SU-DHL-6 (cell line): Measurements from ENCODE around the gene GGNBP2.

Source experiments
- H2AFZ ChIP-seq: fragments of 200-600 bp; sonication (generic); 2 replicates; pipeline ENCODE4 v1.6.1; 2014; ENCODE audit warnings: low read depth, mild to moderate bottlenecking, moderate library complexity, mixed read lengths, antibody characterized with exemption, low read length; ENCODE audit not compliant: severe bottlenecking
- H3F3A ChIP-seq: fragments of 200-600 bp; shearing (Covaris generic); 2 replicates; pipeline ENCODE4 v1.6.0; 2016; ENCODE audit warnings: antibody characterized with exemption, mild to moderate bottlenecking; ENCODE audit not compliant: insufficient read depth
- H3K27ac ChIP-seq: fragments of 200-600 bp; sonication (generic); 2 replicates; pipeline ENCODE4 v1.5.1; 2016; ENCODE audit warnings: low read depth, mild to moderate bottlenecking, low read length, moderate library complexity, mixed read lengths
- H3K27me3 ChIP-seq: fragments of 200-600 bp; sonication (generic), shearing (Covaris generic); 2 replicates; pipeline ENCODE4 v1.6.0; 2014; ENCODE audit warnings: mild to moderate bottlenecking, low read length
- H3K36me3 ChIP-seq: fragments of 200-600 bp; sonication (generic); 2 replicates; pipeline ENCODE4 v1.6.1; 2014; ENCODE audit warnings: mild to moderate bottlenecking, low read length, mixed read lengths
- H3K4me2 ChIP-seq: fragments of 300-600, 200-600 bp; shearing (Covaris generic), sonication (generic); 2 replicates; pipeline ENCODE4 v1.6.0; 2014; ENCODE audit warnings: low read length, low read depth, mild to moderate bottlenecking; ENCODE audit not compliant: poor library complexity, severe bottlenecking
- H3K4me3 ChIP-seq: fragments of 200-600 bp; sonication (generic); 2 replicates; pipeline ENCODE4 v1.5.1; 2014; ENCODE audit warnings: antibody characterized with exemption, low read length, mild to moderate bottlenecking, mixed read lengths; ENCODE audit not compliant: insufficient read depth, poor library complexity, severe bottlenecking
- H3K79me2 ChIP-seq: fragments of 200-600 bp; sonication (generic); 2 replicates; pipeline ENCODE4 v1.6.1; 2014; ENCODE audit warnings: mild to moderate bottlenecking, low read length, moderate library complexity; ENCODE audit not compliant: insufficient read depth
- H3K9ac ChIP-seq: fragments of 200-600 bp; sonication (generic); 2 replicates; pipeline ENCODE4 v1.7.0; 2014; ENCODE audit warnings: mild to moderate bottlenecking, low read length
- H3K9me2 ChIP-seq: fragments of 200-600 bp; sonication (generic); replicated peaks from 2 replicates; pipeline ENCODE4 v1.6.1; 2014; ENCODE audit warnings: low read length; ENCODE audit not compliant: insufficient read depth
- H3K9me3 ChIP-seq: fragments of 200-600 bp; sonication (generic); 2 replicates; pipeline ENCODE4 v1.6.1; 2014; ENCODE audit warnings: low read length, mixed read lengths; ENCODE audit not compliant: insufficient read depth
- H4K20me1 ChIP-seq: fragments of 200-600 bp; sonication (generic); 2 replicates; pipeline ENCODE4 v1.6.1; 2014; ENCODE audit warnings: low read depth, mild to moderate bottlenecking, antibody characterized with exemption, low read length, moderate library complexity, mixed read lengths
- EZH2phosphoT487 ChIP-seq: fragments of 200-600 bp; sonication (generic), shearing (Covaris generic); conservative IDR thresholded peaks from 2 replicates; pipeline ENCODE4 v1.6.1; 2018; ENCODE audit warnings: mild to moderate bottlenecking, antibody characterized with exemption, low read length, moderate library complexity, mixed read lengths
- TF ChIP-seq, protein P1 (sequence below): fragments of 200-600 bp; sonication (generic); IDR thresholded peaks from one replicate; pipeline ENCODE4 v1.5.1; 2017; ENCODE audit warnings: antibody characterized with exemption, mild to moderate bottlenecking, low read length, moderate library complexity; ENCODE audit not compliant: insufficient read depth, poor library complexity, severe bottlenecking

Gene GGNBP2

DNA sequence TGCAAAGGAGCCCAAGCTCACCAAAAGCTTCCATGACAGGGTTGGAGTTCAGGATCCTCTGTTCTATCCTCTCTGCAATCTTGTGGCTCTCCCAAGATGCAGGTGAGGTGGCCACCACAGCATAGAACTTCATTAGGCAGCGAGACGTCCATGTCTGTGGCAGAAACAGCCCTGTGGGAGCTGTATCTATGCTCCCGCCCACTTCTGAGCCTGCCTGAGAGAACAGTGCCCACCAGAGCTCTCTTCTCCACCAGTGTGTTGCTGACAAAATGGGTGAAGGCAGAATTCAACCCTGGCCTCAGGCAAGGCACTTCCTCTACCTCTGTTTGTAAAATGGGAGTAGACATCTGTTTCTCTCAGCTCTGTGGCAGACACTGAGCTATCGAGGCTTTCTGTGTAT, 28.9 kb upstream of the GGNBP2 start:
- Histone ChIP-seq H3K9me3 (no peaks in the 10 kb centered on the region), H3F3A (peaks cover 23% of the 10 kb centered on the region), H2AFZ (no peak overlapping the region), H3K27ac (no peak overlapping the region), H3K4me2 (no peak overlapping the region), H3K4me3 (no peak overlapping the region), H3K79me2 (no peaks in the 10 kb centered on the region), H3K36me3 (peaks cover 11% of the 10 kb centered on the region), H4K20me1 (no peaks in the 10 kb centered on the region), H3K9ac (no peak overlapping the region), H3K9me2 (no peaks in the 10 kb centered on the region), H3K27me3 (no peaks in the 10 kb centered on the region)
- no peak for TF ChIP-seq EZH2phosphoT487
- TF ChIP-seq, protein P1, sequence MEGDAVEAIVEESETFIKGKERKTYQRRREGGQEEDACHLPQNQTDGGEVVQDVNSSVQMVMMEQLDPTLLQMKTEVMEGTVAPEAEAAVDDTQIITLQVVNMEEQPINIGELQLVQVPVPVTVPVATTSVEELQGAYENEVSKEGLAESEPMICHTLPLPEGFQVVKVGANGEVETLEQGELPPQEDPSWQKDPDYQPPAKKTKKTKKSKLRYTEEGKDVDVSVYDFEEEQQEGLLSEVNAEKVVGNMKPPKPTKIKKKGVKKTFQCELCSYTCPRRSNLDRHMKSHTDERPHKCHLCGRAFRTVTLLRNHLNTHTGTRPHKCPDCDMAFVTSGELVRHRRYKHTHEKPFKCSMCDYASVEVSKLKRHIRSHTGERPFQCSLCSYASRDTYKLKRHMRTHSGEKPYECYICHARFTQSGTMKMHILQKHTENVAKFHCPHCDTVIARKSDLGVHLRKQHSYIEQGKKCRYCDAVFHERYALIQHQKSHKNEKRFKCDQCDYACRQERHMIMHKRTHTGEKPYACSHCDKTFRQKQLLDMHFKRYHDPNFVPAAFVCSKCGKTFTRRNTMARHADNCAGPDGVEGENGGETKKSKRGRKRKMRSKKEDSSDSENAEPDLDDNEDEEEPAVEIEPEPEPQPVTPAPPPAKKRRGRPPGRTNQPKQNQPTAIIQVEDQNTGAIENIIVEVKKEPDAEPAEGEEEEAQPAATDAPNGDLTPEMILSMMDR = no peak

GRCh38 chr17:36523113-36523512, 21.6 kb upstream of the GGNBP2 start:
- Histone ChIP-seq H4K20me1 (no peaks in the 10 kb centered on the region), H3K4me3 (no peak overlapping the region), H3K27ac (no peak overlapping the region), H3K9me3 (no peaks in the 10 kb centered on the region), H3K79me2 (no peaks in the 10 kb centered on the region), H3K9ac (no peak overlapping the region), H3K27me3 (no peaks in the 10 kb centered on the region), H2AFZ (no peak overlapping the region), H3K36me3 (peaks cover 28% of the 10 kb centered on the region), H3F3A (peaks cover 21% of the 10 kb centered on the region), H3K9me2 (no peaks in the 10 kb centered on the region), H3K4me2 (no peak overlapping the region)
- no peak for TF ChIP-seq EZH2phosphoT487
- TF ChIP-seq, protein P1 = no peak

- Histone ChIP-seq H3K9ac (no peak overlapping the region), H3K4me2 (no peak overlapping the region), H3K9me2 (no peaks in the 10 kb centered on the region), H3K27ac (no peak overlapping the region), H3K9me3 (no peaks in the 10 kb centered on the region), H3K79me2 (no peaks in the 10 kb centered on the region), H3K36me3 (peaks cover 27% of the 10 kb centered on the region), H3K27me3 (no peaks in the 10 kb centered on the region), H3K4me3 (no peak overlapping the region), H2AFZ (no peak overlapping the region), H4K20me1 (no peaks in the 10 kb centered on the region), H3F3A (peaks cover 11% of the 10 kb centered on the region)
- no peak for TF ChIP-seq EZH2phosphoT487
- TF ChIP-seq, protein P1 = no peak
These were observed 20.3 kb upstream of the GGNBP2 start for GRCh38 chr17:36524428-36524876.
